DLD1 (cell line): ENCODE data around the gene COG2.
"Not testable (repeated sequence)": the region's sequence is repeated elsewhere in the genome, so short reads cannot be mapped to it uniquely, and the experiment has no call there.

ENCODE experiments used
- in situ Hi-C: cut with HindIII; loops from 2 replicates; pipeline ENCODE4 v1.10.0; 2017; ENCODE audit warnings: low sequenced_read_pairs

COG2 gene, protein sequence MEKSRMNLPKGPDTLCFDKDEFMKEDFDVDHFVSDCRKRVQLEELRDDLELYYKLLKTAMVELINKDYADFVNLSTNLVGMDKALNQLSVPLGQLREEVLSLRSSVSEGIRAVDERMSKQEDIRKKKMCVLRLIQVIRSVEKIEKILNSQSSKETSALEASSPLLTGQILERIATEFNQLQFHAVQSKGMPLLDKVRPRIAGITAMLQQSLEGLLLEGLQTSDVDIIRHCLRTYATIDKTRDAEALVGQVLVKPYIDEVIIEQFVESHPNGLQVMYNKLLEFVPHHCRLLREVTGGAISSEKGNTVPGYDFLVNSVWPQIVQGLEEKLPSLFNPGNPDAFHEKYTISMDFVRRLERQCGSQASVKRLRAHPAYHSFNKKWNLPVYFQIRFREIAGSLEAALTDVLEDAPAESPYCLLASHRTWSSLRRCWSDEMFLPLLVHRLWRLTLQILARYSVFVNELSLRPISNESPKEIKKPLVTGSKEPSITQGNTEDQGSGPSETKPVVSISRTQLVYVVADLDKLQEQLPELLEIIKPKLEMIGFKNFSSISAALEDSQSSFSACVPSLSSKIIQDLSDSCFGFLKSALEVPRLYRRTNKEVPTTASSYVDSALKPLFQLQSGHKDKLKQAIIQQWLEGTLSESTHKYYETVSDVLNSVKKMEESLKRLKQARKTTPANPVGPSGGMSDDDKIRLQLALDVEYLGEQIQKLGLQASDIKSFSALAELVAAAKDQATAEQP

GRCh38 chr1:230642263-230642959 lies at the start of gene COG2:
TSS of gene COG2 (plus strand) at chr1:230642481. CDS start at chr1:230642607, 126 bp downstream.
- in situ Hi-C loops: loop anchor here (5.0 kb wide), 1 partner anchor 85 kb away; no protein-coding TSS in a partner anchor

GRCh38 chr1:230592848-230593414 lies 49.4 kb upstream of the COG2 start:
- in situ Hi-C loops: no loop called here

DNA sequence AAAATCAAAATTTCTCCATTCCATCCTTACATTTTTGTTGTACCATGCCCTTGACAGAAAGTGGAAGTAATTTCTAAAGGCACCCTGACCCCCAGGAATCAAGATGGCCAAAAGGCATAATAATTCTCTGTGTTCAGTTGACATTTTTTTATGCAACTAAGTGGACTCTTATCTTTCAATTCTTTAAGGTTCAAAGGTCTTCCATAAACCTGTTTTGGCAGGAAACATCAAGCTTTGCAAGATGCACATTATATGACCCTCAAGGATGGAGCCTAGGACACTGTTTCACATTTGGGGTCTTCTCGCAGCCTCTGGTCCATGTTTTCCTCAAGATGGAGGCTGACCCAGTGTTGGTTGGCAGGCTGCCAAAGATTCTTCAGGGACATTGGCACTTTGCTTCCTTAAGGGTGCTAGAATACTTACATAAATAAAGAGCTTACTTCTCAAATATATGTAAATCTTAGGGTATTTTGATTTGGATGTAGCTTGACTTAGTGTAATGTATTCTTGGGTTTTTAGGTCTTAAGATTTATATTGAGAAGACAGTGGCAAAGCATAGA lies 48.0 kb upstream of the COG2 start:
- in situ Hi-C loops: no loop called here

GRCh38 chr1:230595181-230595580 lies 47.1 kb upstream of the COG2 start:
- in situ Hi-C loops: no loop called here

DNA sequence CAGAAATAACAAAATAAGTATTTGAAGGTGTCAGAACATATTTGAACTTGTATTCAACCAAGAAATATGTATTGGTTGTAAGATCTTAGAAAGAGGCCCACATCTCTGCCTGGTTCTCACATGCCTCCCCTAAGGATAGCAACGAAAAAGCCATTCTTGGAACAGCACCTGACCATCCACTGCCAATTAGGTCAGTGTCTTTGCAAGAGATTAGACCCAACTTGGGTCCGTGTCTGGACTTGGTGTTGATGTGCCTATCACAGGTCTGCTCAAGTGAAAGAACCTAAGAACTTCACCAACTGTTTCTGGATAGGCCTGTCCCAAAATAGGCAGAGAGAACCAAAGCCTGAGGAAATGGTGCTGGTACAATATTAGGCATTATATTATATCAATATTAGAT lies 46.0 kb upstream of the COG2 start:
- in situ Hi-C loops: no loop called here

GRCh38 chr1:230598745-230599144 lies 43.5 kb upstream of the COG2 start:
- in situ Hi-C loops: no loop called here

DNA sequence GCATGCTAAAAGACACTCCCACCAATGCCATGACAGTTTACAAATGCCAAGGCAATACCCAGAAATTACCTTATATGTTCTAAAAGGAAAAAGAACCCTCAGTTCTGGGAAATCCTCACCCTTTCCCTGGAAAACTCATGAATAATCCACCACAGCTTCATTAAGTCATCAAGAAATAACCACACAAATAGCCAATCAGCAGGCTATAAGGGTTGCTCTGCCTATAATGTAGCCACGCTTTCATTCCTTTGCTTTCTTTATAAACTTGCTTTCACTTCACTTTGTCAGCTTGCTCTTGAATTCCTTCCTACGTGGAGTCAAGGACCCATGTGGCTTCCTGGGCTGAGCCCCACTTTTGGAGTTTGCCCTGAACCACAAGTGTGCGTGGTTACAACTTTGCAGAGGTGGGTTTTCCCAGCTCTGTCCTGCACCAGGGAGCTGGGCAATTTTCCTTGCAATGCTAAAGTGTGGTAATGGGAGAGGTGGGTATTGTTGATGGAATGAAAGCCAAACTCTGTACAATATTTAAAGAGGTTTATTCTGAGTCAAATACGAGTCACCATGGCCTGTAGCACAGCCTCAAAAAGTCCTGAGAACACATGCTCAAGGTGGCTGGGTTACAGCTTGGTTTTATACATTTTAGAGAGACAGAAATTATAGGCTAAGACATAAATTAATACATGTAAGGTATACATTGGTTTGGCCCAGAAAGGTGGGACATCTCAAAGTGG lies 42.2 kb upstream of the COG2 start:
- in situ Hi-C loops: no loop called here

GRCh38 chr1:230600657-230601400 lies 41.5 kb upstream of the COG2 start:
- in situ Hi-C loops: not testable (repeated sequence)

DNA sequence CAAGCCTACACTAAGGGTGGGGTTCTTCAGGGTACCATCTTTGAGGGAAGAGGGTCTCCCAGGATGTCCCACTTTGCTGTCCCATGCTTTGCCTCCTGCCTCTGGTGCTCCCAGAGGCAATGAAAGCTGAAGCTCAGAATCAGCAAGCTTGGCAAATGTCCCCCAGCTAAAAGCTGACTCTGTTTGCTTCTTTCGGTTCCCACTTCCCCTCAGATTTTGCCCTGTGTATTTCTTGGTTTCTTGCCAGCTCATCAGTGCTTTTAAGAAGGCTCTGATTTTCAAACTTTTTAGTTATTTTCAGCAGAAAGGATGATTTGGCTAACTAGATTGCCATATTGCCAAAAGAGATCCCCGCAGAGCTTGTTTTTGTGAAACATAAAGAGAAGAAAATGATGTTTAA lies 33.1 kb upstream of the COG2 start:
- in situ Hi-C loops: no loop called here

- in situ Hi-C loops: no loop called here
These were observed 31.7 kb upstream of the COG2 start for GRCh38 chr1:230610589-230610988.

GRCh38 chr1:230611128-230611877 lies 31.0 kb upstream of the COG2 start:
- in situ Hi-C loops: no loop called here

- in situ Hi-C loops: no loop called here
These were observed 30.4 kb upstream of the COG2 start for GRCh38 chr1:230611878-230612235.

DNA sequence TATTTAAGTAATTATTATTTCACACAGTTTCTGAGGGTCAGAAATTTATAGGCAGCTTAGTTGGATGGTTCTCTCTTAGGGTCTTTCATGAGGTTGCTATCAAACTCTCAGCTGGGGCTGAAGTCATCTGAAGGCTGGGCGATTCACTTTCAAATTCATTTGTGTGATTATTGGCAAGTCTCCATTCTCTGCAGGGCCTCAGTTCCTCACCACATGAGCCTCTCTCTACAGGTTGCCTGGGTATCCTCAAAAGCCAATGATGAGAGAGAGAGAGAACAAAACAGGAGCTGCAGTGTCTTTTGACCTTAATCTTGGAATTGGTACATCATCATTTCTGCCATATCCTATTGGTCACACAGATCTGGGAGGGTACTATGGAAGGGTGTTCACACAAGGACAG lies 29.6 kb upstream of the COG2 start:
- in situ Hi-C loops: no loop called here

- in situ Hi-C loops: no loop called here
These were observed 28.2 kb upstream of the COG2 start for GRCh38 chr1:230614121-230614520.

- in situ Hi-C loops: no loop called here
These were observed 23.7 kb upstream of the COG2 start for GRCh38 chr1:230618537-230618936.

DNA sequence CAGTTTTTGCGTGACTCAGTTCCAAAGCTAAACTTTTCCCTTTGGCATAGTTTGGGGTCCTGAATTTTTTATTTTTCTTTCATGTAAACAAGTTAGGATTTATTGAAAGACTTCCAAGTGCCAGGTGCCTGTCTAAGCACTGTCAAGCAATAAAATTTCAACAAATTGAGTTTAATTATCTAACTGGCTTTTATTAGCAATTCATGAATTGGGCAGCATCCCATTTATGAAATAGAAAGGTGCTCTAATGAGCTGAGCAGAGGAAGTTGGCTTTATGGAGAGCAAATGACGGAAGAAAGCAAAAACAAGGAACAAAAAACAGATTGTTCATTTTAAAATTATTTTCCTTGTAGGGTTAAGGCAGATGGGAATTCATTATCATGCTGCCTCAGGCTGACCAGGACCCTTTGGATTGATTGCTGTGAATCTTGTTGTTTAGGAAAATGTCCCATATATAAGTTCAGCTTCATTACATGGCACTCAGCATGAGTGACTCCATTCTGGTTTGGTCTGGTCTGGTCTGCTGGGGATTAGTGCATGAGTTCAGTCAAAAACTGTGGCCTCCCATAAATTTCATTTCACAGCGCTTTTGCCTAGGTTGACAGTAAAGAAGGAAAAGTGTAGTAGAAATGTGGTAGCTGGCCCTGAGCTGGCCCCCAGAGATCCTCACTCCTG lies 21.5 kb upstream of the COG2 start:
- in situ Hi-C loops: no loop called here

DNA sequence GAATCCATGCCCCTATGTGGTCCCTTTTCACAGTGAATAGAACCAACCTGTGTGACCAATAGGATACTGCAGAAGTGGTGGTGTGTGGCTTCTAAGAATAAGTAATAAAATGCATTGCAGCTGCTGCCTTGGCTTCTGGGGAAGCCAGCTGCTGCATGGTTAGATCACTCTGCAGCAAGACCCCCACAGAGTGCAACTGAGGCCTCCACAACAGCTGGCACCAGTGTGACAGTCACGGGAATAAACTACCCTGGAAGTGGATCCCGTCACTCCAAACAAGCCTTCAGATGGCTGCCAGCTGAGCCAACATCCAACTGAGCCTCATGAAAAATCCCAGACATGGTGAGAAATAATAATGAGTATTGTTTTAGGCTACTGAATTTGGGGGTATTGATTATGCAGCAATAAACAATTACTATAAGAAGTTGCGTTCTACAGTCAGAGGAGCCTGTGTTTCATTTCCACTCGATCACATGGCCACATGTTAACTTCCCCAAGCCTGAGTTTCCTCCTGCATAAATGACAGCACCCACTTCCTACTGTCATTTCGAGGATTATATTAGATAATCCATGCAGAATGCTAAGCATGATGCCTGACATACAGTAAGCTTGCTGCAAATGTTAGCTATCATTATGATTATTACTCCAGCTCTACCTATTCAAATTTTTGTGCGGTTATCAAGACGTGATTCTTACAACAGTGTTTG lies 20.8 kb upstream of the COG2 start:
- in situ Hi-C loops: no loop called here

GRCh38 chr1:230622151-230622550 lies 20.1 kb upstream of the COG2 start:
- in situ Hi-C loops: no loop called here
